GM10847 (cell line): ENCODE measurements around the gene CLOCK.

Source experiments
- POLR2A ChIP-seq: IDR thresholded peaks from 2 replicates; pipeline ENCODE4 v1.6.1; 2011; ENCODE audit not compliant: insufficient read length; ENCODE audit errors: extremely low read depth

The CLOCK gene

GRCh38 chr4:55546756-55547465, at the start of gene CLOCK:
Gene CLOCK, minus strand, starts transcription at chr4:55546909. Its CDS starts 64,124 bp downstream, at chr4:55482785.
- peak; percentile 52 for TF ChIP-seq POLR2A

- TF ChIP-seq POLR2A, result no peak
Observed at GRCh38 chr4:55592014-55592413, 45.3 kb upstream of the CLOCK start, which contains the start of gene PDCL2. Gene PDCL2, minus strand, starts transcription at chr4:55592245. Its CDS starts 136 bp downstream, at chr4:55592109.

- TF ChIP-seq POLR2A, result no peak
Observed at GRCh38 chr4:55588160-55588559, 41.5 kb upstream of the CLOCK start.

GRCh38 chr4:55578341-55579010, 31.8 kb upstream of the CLOCK start:
- no peak for TF ChIP-seq POLR2A

- TF ChIP-seq POLR2A, result no peak
Observed at GRCh38 chr4:55575513-55575912, 28.8 kb upstream of the CLOCK start.

GRCh38 chr4:55574252-55574651, 27.5 kb upstream of the CLOCK start:
- no peak for TF ChIP-seq POLR2A

- TF ChIP-seq POLR2A, result no peak
Observed at GRCh38 chr4:55571806-55572205, 25.1 kb upstream of the CLOCK start.

- no peak for TF ChIP-seq POLR2A
Observed at GRCh38 chr4:55568905-55569504, 22.3 kb upstream of the CLOCK start.

- no peak for TF ChIP-seq POLR2A
Observed at GRCh38 chr4:55561889-55562288, 15.2 kb upstream of the CLOCK start.

GRCh38 chr4:55560096-55560495, 13.4 kb upstream of the CLOCK start:
- no peak for TF ChIP-seq POLR2A

- TF ChIP-seq POLR2A, result no peak
Observed at GRCh38 chr4:55554453-55555030, 7.8 kb upstream of the CLOCK start.

GRCh38 chr4:55553441-55554201, 6.9 kb upstream of the CLOCK start:
- TF ChIP-seq POLR2A, result no peak

GRCh38 chr4:55549888-55550287, 3.2 kb upstream of the CLOCK start:
- no peak for TF ChIP-seq POLR2A

GRCh38 chr4:55547918-55548317, 1.2 kb upstream of the CLOCK start:
- no peak for TF ChIP-seq POLR2A

GRCh38 chr4:55547466-55547770, 709 bp upstream of the CLOCK start:
- TF ChIP-seq POLR2A, result no peak

- TF ChIP-seq POLR2A, result no peak
Observed at GRCh38 chr4:55546506-55546755, 278 bp downstream of the CLOCK start.
